ENCODE measurements around the gene MCTP1.
A peak's percentile ranks its signal among the peaks of the same experiment; 100 is the strongest.

The MCTP1 gene

DNA sequence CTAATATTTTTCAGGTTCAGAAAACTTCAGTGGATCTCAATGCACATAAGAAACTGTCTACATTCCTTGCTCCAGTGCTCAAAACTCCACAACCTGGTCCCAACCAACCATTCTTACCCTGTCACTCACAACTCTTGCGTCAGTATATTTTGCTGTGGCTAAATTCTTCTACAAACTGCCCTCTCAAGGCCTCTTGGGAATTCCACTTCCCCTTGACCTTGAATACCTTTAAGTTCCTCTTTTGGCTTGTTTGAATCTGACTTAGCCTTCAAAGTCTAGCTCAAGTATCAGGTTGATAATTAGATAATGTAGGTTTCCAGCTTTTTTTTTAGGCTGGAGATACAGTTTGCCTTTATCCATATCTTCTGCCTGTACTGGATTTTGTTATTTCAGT, 538.2 kb downstream of the MCTP1 start:
- DNase-seq: no peak

DNA sequence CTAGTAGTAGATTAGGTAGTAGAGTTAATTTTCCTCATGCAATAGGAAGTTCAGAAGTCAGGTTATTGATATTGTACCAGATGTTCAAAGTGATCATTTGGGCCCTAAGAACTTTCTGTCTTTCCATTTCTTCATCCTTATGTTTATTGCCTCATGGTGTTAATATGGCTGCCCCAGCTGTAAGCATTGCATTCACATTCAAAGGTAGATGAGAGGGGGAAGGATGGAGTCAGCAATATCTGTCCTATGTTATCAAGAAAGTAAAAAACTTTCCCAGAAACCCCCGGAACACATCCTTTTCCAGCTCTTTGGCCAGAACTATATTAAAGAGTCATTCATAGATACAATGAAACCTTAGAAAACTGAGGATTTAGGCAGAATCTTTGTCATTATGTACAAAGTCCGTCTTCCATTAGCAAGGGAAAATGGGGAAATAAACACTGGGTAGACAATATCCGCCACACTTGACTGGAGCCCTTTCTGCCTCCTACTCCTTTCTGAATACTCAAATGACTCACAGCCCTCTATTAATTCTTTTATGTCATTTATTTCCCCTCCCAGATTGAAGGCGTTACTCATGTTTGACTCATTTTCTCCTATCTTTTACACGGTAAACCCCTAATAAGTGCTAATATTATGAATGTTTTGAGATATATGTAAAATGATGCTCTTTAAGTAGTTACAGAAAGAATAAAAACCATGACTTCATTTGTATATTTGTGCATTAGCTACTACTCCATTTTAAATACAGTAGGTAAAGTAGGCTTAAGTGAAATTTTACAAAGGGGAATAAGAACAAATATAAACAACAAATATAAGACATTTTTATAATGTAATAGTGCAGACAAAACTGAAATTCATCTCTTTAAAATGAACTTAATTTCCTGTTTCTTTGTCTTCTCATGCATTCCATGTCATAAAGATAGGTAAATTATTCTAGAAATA, 538.8 kb downstream of the MCTP1 start:
- DNase-seq: no peak

DNA sequence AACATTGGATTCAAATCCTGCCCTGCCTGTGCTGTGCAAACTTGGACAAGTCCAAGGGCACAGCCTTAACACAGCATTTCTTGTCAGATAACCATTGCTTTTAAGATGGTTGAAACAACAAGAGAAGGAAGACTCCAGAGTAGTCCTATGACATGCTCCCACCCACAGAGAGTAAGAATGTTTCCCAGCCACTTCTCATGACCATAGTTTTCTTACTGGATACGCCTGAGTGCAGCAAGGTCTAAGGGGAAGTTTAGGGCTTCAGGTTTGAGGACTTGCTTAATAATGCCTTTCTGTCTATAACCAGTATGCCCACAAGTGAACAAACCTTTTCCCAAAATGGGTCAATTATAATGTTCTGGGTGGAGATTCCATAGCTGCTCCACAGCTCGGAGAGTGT, 540.0 kb downstream of the MCTP1 start:
- DNase-seq: no peak

DNA sequence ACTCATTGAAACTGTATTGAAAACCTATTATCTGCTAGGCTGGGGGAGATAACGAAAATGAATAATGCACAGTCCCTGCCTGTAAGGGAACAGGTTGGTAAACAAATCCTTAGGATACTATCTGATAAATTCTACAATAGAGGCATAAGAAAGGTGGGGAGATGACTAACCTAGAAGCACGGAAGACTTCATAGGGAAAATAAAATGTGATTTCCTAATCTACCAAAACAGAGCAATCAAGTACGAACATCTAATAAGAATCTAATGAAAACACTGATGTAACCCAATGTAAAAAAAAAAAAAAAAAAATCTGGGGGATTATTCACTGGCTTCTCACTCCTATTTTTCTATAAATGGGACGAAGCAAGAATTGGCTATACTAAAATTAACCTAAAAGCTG, 542.0 kb downstream of the MCTP1 start:
- no peak for DNase-seq

DNA sequence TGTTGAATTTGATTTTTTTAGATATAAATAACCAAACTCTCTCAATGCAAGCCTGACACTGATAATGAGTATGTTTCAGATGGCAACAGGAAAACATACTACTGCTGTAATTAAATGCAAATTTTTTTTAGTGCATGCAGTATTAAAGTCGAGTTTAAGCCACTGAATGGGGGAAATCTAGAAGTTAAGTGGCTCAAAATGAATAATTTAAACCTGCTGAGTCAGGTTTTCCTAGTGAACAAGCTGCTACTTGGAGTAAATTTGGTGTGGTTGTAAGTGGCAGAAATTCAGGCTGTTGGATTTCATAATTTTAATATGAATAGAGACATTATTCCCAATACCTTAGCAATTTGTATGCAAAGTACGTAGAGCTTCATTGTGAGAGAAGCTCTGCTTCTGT, 544.6 kb downstream of the MCTP1 start:
- no peak for DNase-seq

DNA sequence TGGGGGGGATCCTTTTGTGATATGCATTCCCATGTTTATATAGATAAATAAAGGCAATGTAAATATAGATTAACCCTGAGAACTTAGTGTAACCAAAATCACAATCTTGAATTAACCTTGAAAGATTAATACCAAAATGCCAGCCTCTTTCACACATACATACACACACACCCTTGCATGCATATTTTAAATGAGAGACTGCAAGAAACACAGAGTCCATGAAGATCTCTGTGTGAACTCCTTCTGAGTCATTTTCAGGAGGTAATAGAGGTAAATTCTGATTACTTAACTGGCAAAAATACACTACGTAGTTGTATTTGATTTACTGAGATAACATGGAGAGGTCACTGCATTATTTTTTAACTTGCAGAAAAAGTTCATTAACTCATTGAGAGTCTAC, 548.4 kb downstream of the MCTP1 start:
- DNase-seq: no peak

DNA sequence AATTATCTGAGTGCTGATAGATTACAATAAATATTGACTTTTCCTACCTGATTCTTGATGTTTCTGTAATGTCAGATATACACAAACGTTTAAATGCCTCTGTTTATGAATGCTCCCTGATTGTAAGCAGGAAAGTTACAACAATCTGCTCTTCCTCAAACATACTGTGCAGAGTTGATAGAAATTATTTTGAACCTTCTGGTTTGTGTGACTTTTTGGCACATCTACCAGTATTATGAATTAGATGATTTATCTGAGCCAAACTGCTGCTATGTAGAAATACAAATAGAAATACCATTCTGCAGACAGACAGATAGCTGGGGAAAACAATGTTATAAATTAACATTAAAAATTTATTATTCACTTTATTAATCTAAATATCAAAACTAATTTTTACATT, 553.4 kb downstream of the MCTP1 start:
- no peak for DNase-seq

DNA sequence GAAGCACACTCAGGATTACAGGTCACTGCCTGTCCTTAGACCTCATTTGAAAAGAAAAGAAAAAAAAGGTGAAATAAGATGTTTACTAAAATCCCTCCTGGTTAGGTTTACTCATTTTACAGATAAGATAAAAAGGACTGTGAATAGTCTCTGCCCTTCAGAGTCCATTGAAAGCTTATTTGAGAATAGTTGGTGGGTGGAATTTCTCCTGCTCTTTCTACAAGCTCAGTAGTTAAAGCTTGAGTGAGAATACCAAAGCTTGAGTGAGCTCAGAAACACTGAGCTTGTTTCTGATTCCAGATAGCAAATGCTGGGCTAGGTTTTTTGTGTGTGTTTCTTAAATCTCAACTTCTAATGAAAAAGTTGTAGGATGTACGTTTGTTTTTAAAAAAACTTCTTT, 559.8 kb downstream of the MCTP1 start:
- no peak for DNase-seq

DNA sequence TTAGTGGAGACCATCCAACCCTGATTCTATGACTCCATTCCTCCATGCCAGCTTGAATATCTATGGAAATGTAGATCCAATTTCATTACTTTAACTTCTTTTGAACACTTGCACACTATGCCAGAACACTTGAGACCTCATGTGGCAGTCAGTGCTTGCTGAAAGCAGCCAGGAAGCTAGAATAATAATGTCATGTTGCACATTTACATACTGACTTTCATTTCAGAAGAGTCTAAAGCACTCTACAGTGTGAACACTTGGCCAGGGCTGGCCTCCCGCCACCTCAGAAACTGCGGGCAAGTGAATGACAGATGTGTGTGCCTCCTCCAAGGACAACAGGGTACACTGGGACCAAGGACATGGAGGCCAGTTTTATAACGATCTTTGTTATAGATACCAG, 569.1 kb downstream of the MCTP1 start:
- DNase-seq: no peak

DNA sequence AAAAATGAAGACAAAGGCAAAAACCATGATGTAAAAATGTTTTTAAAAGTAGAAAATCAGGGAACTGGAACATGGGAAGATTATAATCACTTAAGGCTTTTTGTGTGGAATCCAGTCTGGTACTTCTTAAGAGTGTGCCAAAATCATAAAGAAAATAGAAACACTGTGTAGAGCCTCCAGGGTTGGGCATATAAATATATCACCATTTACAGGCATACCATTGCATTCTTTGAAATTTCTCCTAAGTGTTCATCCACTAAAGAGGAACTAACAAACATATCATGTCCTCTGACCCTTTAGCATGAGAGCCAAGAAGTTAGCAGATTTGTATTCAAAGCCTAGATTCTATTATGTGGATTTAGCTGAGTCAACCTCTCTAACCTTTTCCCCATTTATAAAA, 573.1 kb downstream of the MCTP1 start:
- DNase-seq: no peak

DNA sequence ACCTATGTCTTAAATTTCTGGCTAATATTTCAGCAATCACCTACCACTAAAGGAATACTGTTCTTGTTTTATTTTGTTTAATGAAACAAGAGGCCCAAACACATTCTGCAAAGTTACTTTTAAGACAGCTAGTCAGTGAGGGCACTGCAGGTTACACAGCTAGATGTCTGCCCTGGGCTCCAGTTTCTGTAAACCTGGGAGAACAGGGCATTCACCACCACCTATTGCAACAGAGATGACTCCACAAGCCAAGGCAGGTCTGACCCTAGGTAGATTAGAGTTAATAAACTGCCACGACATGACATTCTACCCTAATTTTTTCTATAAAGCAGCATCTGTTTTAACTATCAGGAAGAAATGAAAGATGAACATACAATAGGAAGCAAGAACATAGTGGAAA, 575.6 kb downstream of the MCTP1 start:
- no peak for DNase-seq

DNA sequence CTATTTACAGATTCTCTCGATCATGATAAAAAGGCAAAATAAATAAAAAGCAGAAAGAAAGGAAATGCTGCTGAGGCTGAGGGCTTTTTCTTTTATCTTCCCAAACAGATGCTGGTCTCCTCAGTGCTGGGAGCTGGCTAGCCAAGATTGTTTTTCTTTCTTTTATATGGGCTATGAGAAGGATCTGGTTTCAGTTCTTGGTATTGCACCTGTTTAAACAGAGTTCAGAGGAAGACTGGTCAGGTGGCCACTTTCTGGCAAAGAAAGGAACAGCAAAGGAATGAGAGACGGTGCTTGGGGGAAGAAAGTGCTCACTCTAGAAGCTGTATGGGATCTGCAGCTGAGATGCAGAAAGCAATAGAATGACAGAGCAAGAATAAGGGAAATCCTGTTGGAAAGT, 577.5 kb downstream of the MCTP1 start:
- no peak for DNase-seq

DNA sequence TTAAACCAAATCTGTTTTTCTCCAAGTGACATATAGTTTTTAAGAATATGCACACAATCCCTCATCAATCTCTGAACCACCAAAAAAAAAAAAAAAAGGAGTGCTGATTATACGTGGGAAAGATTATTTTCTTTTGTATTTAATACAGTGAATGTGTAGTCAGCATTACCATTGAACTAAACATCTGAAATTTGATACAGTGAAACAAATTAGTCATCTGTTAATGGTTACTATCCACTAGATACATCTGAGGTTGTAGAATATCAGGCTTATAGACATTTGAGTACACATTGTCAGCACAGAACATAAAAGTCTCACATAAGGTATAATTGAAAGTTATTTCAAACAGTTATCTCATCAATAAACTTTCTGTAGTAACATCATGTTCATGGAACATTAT, 579.5 kb downstream of the MCTP1 start:
- DNase-seq: no peak

DNA sequence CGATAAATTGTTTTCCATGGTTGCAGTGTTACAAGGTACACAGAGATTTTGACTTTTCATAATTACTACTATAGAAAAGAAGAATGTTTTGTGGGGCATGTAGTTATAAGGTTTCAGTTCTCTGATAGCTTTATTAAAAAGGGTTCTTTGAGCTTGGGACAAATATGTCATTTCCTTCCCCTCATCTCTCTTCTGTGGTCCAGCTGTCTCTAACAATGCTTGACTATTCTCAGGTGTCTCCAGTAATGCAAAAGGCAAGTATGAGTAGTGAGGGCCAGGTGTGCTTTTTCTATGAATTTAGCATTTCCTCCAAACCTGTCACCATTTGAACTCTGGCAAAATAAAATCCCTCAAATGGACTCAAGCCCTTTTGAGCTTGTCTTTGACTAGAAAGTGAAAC, 582.2 kb downstream of the MCTP1 start:
- DNase-seq: no peak

DNA sequence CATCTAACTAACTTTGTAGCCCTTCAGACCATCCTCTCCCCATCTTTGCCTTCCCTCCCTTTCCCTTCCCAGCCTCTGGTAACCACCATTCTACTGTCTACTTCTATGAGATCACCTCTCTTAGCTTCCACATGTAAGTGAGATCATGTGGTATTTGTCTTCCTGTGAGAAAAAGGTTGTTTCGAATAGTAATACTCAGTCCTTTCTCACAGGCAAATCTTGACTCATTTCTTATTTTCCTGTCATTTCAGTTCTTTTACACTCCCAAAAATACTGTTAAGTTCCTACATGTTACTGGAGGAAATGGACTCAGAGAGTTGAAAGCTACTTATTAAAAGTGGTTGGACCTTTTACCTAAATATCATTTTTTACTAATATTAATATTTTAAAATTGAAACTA, 584.3 kb downstream of the MCTP1 start:
- no peak for DNase-seq

DNA sequence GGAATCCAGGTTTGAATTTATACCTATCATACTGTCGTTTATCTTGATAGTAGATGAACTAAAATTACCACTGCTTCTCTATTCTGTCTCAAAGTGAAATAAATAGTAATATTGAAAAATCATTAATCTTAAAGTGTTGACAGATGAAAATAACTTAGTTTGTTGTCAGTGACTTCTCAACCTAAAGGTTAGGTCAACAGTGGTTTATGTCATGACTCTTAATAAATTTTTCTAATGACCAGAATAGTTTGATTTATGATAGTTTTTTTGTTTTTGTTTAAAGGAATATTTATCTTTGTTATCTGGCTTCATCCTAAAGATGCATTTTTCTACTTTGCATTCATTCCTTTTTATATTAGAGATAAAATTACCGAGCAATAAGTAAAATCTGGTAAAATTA, 585.3 kb downstream of the MCTP1 start:
- DNase-seq: no peak

DNA sequence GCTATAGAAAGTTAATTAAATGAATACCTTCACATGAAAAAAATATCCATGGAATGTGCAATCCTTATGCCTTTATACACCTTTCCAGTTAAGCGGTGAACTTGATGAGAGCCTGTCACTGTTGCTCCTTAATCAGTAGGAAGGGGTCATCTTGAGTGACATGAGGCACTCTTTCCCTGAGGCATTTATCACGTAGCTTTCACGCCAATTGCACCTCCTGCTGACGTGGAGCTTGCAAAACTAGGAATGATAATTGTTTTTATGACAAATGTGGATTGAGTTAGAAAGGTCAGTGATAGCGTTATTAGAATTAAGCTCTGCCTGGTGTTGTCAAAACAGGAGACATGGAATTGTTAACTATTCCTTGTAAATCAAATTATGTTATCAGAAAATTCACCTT, 586.7 kb downstream of the MCTP1 start:
- no peak for DNase-seq

DNA sequence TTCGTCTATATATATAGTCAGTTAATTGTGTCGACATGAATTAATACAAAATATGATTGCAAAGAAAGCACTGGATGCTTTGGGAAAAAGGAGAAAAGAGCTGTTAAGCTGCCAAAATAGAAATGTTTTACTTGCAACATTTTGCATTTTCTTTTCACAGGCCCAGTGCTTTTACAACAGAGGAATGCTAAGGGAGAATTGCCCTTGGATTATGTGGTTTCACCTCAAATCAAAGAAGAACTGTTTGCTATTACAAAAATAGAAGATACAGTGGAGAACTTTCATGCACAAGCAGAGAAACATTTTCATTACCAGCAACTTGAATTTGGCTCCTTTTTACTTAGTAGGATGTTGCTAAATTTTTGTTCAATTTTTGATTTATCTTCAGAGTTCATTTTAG, 590.2 kb downstream of the MCTP1 start:
- DNase-seq: no peak

DNA sequence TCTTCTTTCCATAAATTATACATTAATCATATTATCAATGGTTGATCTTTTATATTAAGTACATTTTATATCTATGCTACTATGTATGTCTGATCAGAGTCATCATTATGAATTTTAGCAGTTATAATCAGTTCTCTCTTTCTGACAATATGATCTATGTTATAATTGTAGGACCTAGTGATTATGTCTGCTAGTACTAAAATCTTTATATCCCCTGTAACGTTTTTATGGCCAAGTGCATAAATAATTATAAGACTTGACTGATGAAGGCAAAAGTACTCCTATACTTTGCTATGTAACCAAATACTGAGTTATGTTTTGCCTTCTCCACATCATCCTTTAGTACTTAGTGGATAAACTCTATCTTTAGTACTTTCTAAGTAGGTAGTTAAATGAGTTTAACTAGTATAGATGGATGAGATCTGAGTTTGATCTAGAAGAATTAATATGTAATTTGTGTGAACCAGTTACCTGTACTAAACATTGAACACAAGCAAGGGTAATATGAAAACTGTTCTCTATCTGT, 591.0 kb downstream of the MCTP1 start:
- DNase-seq: no peak

DNA sequence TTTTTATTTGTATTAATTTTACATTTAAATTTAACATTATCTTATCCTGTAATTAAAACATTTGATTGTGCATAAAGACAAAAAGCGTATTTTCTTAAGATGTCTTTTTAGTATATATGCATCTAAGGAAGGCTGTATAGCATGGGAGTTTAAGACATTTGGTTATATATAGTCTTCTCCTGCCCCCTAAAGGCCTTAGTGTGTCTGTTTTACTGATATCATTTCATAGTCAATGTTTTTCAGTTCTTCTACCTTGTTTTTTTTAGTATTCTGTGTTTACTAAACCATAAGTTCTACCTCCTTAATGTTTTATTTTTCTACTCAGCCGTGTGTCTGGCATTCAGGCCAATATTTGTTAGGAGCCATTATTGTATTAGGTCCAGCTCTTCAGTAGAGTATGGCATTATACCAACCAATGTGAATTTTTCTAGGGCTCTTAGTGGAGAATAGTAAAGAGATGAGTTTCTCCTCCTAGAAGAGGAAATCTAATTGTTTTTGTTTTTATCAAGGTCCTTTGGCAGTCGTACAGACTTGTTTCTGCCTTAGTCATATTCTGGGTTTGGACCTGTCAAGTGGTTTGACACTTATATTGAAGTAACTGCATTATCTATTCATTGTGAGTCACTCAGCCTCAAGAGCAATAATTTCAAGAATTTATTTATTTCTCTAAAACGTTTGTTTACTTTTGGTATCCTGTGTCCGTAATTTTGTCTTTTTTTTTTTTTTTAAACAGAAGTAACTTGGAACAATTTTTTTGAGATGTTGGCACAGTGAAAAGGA, 591.7 kb downstream of the MCTP1 start:
- peak; percentile 55 for DNase-seq

DNA sequence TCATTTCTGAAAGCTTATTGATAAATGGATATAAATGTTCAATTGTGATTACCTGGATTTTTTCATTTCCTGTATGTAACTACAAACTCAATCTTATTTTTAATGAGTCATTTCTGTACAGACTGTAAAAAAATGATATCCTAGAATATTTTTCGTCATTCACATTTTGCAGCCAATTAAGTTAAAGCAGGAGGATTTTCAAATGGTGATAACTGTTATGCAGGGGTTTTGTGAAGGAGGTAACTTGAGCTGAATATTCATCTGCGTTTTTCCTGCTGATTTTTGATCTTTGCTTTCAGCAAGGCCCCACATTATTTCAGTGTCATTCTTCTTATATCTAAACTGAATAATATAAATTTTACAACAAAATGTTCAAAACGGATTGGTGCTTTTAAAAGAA, 592.3 kb downstream of the MCTP1 start:
- no peak for DNase-seq

DNA sequence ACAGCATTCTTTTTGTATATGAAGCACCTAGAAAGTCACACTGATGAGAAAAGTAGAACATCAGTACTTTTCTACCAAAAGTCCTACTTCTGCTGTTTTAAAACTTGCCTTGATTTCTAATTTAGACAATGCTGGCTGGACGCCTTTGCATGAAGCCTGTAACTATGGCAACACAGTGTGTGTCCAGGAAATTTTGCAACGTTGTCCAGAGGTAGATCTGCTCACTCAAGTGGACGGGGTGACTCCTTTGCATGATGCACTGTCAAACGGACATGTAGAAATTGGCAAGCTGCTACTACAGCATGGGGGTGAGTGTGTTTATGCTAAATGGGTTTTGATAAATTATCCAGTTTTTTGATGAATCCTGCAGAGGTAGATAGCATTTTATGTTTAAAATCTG, 592.9 kb downstream of the MCTP1 start:
- DNase-seq: no peak

DNA sequence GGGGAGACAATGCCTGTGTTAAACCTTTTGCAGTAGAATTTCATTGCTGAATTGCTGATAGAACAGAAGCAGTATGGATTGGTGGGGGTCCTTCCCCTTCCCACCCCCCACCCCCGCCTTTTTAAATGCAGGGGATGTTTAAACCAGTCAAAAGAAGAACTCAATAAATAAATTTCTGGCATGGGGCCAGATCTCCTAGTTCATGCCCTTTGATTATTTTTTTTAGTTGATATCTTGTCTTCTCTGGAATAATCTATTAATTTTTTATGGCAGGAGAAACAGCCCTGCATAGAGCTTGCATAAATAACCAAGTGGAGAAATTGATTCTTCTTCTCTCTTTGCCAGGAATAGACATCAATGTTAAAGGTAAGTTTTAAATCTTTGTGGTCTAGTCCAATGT, 593.6 kb downstream of the MCTP1 start:
- no peak for DNase-seq

DNA sequence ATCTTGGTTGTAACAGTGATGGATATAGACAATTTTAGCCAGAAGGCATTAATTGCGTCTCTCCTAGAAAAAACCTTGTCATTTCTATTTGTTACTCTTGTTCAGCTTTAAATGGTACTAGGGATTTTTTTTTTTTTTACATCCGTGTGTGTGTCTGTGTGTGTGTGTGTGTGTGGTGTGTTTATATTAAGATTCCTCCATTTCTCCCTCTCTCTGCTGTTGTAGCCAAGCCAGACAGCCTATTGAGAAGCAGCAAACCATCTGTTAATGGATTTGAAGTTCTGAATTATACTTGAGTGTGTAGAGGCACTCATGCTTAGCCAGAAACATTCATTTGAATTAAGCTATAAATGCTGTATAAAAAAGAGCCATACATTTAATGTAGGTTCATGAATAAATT, 594.1 kb downstream of the MCTP1 start:
- DNase-seq: peak; percentile 29

Data from NCI-H82 (cell line).